8988T (cell line): ENCODE measurements around the gene CD200R1L.

Experiments used
- DNase-seq: peaks from one replicate; pipeline ENCODE4 v3.0.0; 2011

CD200R1L gene

GRCh38 chr3:112786002-112786590 is 60.6 kb downstream of the CD200R1L start:
- no peak for DNase-seq

GRCh38 chr3:112785321-112786001 is 61.2 kb downstream of the CD200R1L start:
- no peak for DNase-seq

GRCh38 chr3:112782491-112782890 is 64.2 kb downstream of the CD200R1L start:
- no peak for DNase-seq

GRCh38 chr3:112781599-112781998 is 65.1 kb downstream of the CD200R1L start:
- no peak for DNase-seq

GRCh38 chr3:112779558-112780480 is 66.8 kb downstream of the CD200R1L start:
- no peak for DNase-seq

- no peak for DNase-seq
Observed at GRCh38 chr3:112779011-112779410, 67.7 kb downstream of the CD200R1L start.

- no peak for DNase-seq
Observed at GRCh38 chr3:112778353-112778948, 68.2 kb downstream of the CD200R1L start.

- DNase-seq: no peak
Observed at GRCh38 chr3:112777811-112778210, 68.9 kb downstream of the CD200R1L start.

GRCh38 chr3:112776836-112777235 is 69.8 kb downstream of the CD200R1L start:
- DNase-seq: no peak

- DNase-seq: no peak
Observed at GRCh38 chr3:112776000-112776399, 70.7 kb downstream of the CD200R1L start.

- no peak for DNase-seq
Observed at GRCh38 chr3:112775011-112775742, 71.5 kb downstream of the CD200R1L start.

- no peak for DNase-seq
Observed at GRCh38 chr3:112774293-112774926, 72.3 kb downstream of the CD200R1L start.

- DNase-seq: no peak
Observed at GRCh38 chr3:112773864-112774263, 72.8 kb downstream of the CD200R1L start.

- no peak for DNase-seq
Observed at GRCh38 chr3:112770951-112771350, 75.7 kb downstream of the CD200R1L start.

GRCh38 chr3:112770032-112770626 is 76.5 kb downstream of the CD200R1L start:
- no peak for DNase-seq

- DNase-seq: no peak
Observed at GRCh38 chr3:112769286-112769978, 77.2 kb downstream of the CD200R1L start.

- DNase-seq: no peak
Observed at GRCh38 chr3:112767777-112768176, 78.9 kb downstream of the CD200R1L start.

GRCh38 chr3:112767177-112767576 is 79.5 kb downstream of the CD200R1L start:
- no peak for DNase-seq
